MCF 10A (cell line): ENCODE data around the gene RFX4. TPM values are rescaled to one million over a fixed set of nuclear protein-coding genes. Genes with fewer than 3 reads are reported as not detected.

Experiments
- BruUV-seq: library from RNA; stranded (reverse); fragments of 400-500 nt; replicated peaks from 2 replicates; lab custom pipeline; 2021; lab: Mats Ljungman, UMichigan
- CTCF ChIA-PET: fragments of 300-600 bp; sonication (Branson Sonifier 250); formaldehyde crosslinking; extraction: SDS; loops from one replicate; lab custom pipeline; 2021; ENCODE audit warnings: antibody characterized with exemption, inconsistent platforms; lab: Yijun Ruan, JAX
- POLR2A ChIA-PET: fragments of 300-600, 350-650 bp; sonication (Branson Sonifier 250); formaldehyde crosslinking; extraction: SDS; loops from one replicate; lab custom pipeline; 2020; ENCODE audit warnings: antibody characterized with exemption, inconsistent platforms; lab: Yijun Ruan, JAX
- DNase-seq: peaks from one replicate; pipeline ENCODE4 v3.0.0-alpha.2; 2018; ENCODE audit not compliant: unreplicated experiment
- H3K27ac Mint-ChIP-seq: one replicate; pipeline ENCODE4 v1.8.0; 2022; ENCODE audit warnings: mild to moderate bottlenecking, low read depth, mixed read lengths; ENCODE audit not compliant: unreplicated experiment
- H3K27me3 Mint-ChIP-seq: one replicate; pipeline ENCODE4 v1.8.0; 2022; ENCODE audit warnings: mixed read lengths; ENCODE audit not compliant: insufficient read depth, unreplicated experiment
- H3K36me3 Mint-ChIP-seq: one replicate; pipeline ENCODE4 v1.8.0; 2022; ENCODE audit warnings: mild to moderate bottlenecking, moderate library complexity, mixed read lengths; ENCODE audit not compliant: insufficient read depth, unreplicated experiment
- H3K4me1 Mint-ChIP-seq: one replicate; pipeline ENCODE4 v1.8.0; 2022; ENCODE audit warnings: mixed read lengths; ENCODE audit not compliant: insufficient read depth, unreplicated experiment
- H3K4me3 Mint-ChIP-seq: one replicate; pipeline ENCODE4 v1.8.0; 2022; ENCODE audit warnings: mild to moderate bottlenecking, moderate library complexity, mixed read lengths; ENCODE audit not compliant: unreplicated experiment
- H3K9me3 Mint-ChIP-seq: one replicate; pipeline ENCODE4 v1.8.0; 2022; ENCODE audit warnings: mixed read lengths; ENCODE audit not compliant: unreplicated experiment
- intact Hi-C: fragments of 100-400 bp; cut with micrococcal nuclease; formaldehyde crosslinking; loops from 2 replicates; pipeline ENCODE4 v1.14.1; 2022
- total RNA-seq: library from RNA; stranded (reverse); gene quantifications from 2 replicates; pipeline ENCODE4 v1.2.3, GENCODE V29; 2022
- TF ChIP-seq, protein P1 (sequence below): fragments of 200-600 bp; IDR thresholded peaks from one replicate; pipeline ENCODE4 v1.8.0; 2022; ENCODE audit warnings: antibody characterized with exemption, mild to moderate bottlenecking; ENCODE audit not compliant: unreplicated experiment

RFX4 gene
- total RNA-seq, 1 experiment from 2014 or later, result not detected

DNA sequence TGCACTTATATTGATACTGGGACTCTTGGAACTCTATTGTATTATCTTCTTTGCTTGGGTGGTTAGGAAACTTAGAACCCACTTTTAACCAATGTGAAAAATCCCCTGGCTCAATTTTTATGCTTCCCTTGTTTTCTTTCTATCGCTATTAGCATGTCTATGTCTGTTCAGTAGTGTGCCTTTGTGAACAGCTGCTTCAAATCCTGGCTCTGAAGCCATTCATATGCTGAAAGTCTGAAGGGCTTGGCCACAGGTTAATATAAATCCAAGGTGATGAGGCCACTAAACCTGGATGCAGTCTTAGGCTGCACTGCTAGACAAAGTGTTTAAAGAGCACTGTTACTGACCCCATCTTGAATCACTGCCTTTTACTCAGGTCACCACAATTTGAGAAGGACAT lies 96.8 kb downstream of the RFX4 start:
- Mint-ChIP-seq H3K27ac (no peak overlapping the region), H3K36me3 (no peaks in the 10 kb centered on the region), H3K27me3 (peaks cover 18% of the 10 kb centered on the region), H3K4me3 (no peak overlapping the region), H3K4me1 (no peaks in the 10 kb centered on the region), H3K9me3 (no peaks in the 10 kb centered on the region)
- no TSS peak for BruUV-seq
- no peak for DNase-seq
- intact Hi-C loops, result no loop called here
- ChIA-PET POLR2A (no interaction called here), CTCF (no interaction called here)
- TF ChIP-seq, protein P1, sequence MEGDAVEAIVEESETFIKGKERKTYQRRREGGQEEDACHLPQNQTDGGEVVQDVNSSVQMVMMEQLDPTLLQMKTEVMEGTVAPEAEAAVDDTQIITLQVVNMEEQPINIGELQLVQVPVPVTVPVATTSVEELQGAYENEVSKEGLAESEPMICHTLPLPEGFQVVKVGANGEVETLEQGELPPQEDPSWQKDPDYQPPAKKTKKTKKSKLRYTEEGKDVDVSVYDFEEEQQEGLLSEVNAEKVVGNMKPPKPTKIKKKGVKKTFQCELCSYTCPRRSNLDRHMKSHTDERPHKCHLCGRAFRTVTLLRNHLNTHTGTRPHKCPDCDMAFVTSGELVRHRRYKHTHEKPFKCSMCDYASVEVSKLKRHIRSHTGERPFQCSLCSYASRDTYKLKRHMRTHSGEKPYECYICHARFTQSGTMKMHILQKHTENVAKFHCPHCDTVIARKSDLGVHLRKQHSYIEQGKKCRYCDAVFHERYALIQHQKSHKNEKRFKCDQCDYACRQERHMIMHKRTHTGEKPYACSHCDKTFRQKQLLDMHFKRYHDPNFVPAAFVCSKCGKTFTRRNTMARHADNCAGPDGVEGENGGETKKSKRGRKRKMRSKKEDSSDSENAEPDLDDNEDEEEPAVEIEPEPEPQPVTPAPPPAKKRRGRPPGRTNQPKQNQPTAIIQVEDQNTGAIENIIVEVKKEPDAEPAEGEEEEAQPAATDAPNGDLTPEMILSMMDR, result no peak

DNA sequence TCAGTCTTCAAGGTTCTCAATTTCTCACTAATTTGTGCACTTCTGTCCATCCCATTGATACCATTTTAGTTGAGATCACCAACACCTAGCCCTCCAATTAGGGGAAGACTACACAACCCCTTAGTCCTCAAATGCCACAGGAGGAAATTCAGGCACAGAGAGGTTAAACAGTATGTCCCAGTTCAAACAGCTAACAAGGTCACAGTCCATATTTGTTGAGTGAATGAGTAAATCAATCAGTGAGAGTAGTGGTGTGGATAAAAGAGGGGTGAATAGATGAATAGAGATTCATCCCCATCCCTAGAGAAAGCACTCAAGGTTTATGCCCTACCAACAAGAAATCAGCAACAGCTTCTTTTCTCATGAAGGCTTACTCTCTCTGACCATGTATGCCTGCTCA lies 97.5 kb downstream of the RFX4 start:
- intact Hi-C loops, result loop anchor here (5.0 kb wide), 1 partner anchor 162 kb away; no protein-coding TSS in a partner anchor
- Mint-ChIP-seq H3K9me3 (no peaks in the 10 kb centered on the region), H3K36me3 (no peaks in the 10 kb centered on the region), H3K27me3 (peaks cover 12% of the 10 kb centered on the region), H3K27ac (no peak overlapping the region), H3K4me3 (no peak overlapping the region), H3K4me1 (no peaks in the 10 kb centered on the region)
- TF ChIP-seq, protein P1, result no peak
- ChIA-PET CTCF (no interaction called here), POLR2A (no interaction called here)
- no TSS peak for BruUV-seq
- no peak for DNase-seq

DNA sequence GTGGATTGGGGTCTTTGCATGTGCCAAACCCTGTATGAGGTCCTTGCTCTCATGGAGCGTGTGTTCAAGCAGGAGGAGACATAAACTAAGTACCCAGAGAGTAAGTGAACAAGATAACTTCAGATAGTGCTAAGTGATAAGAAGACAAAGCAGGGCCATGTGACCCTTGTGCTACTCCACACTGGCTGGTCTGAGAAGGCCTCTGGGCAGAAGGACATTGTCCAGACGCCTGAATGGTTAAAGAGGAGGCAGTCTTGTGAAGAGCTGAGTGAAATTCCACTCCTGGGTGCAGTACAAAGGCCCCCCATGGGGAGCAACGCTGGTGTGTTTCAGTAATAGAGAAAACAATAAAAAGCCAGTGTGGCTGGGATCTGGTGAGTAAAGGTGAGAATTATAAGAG lies 98.4 kb downstream of the RFX4 start:
- intact Hi-C loops, result loop anchor here (5.0 kb wide), 1 partner anchor 161 kb away; no protein-coding TSS in a partner anchor
- Mint-ChIP-seq H3K27ac (no peak overlapping the region), H3K4me1 (no peaks in the 10 kb centered on the region), H3K36me3 (no peaks in the 10 kb centered on the region), H3K4me3 (no peak overlapping the region), H3K27me3 (peaks cover 2% of the 10 kb centered on the region), H3K9me3 (no peaks in the 10 kb centered on the region)
- TF ChIP-seq, protein P1, result no peak
- no peak for DNase-seq
- ChIA-PET CTCF (interaction anchor here (0.6 kb wide), 1 partner anchor 161 kb away, joined by 3 read pairs; no protein-coding TSS in a partner anchor), POLR2A (no interaction called here)
- BruUV-seq, result no TSS peak

DNA sequence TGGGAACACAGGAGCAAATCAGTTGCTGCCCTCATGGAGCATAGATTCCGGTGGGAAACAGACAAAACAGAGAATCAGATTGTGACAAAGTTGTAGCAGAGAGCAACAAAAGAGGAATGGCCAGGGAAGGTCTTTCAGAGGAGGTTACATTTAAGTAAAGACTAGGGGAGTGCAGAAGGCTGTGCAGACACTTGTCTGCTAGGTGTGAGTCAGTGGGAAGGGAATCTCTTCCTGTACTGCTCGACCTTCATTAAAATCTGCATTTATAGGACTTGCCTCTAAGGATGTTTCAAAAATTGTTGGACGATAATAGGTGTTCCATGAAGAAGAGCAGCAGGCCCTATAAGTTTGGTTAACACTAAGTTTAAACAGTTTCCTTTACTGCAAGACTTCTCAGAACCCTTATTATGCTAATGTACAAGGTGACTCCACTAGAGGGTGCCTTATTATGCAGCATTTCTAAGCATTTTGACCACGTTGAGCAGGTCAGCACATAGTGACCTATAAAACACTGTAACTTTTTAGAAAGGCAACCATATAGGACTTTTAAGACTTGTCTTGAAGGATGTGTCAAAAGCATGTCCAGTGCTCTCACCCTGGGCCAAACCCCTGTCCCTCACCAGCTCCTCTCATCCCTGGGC lies 99.9 kb downstream of the RFX4 start:
- intact Hi-C loops, result loop anchor here (5.0 kb wide), 1 partner anchor 160 kb away; no protein-coding TSS in a partner anchor
- H3K27ac Mint-ChIP-seq, result no peak overlapping the region
- no peaks in the 10 kb centered on the region for H3K27me3 Mint-ChIP-seq
- TF ChIP-seq, protein P1, result no peak
- no peak overlapping the region for H3K4me3 Mint-ChIP-seq
- ChIA-PET POLR2A (no interaction called here), CTCF (interaction anchor here (0.8 to 1.0 kb wide), 2 partner anchors 13 to 27 kb away, joined by 3 to 6 read pairs; no protein-coding TSS in a partner anchor)
- H3K9me3 Mint-ChIP-seq, result no peaks in the 10 kb centered on the region
- DNase-seq, result peak; percentile 28
- no peaks in the 10 kb centered on the region for H3K4me1 Mint-ChIP-seq
- no peaks in the 10 kb centered on the region for H3K36me3 Mint-ChIP-seq
- no TSS peak for BruUV-seq
